Fibroblast of pulmonary artery (primary cell): ENCODE results near the gene CTNNA3.

ENCODE experiments used
- DNase-seq: peaks from one replicate; pipeline ENCODE4 v3.0.0-alpha.2; 2010; ENCODE audit warnings: low read depth
- H3K4me3 ChIP-seq: replicated peaks from 2 replicates; pipeline ENCODE4 v1.5.1; 2011; ENCODE audit warnings: low read depth, mild to moderate bottlenecking, control low read depth, low read length, moderate library complexity
- CTCF ChIP-seq: IDR thresholded peaks from 2 replicates; pipeline ENCODE4 v1.5.1; 2011; ENCODE audit warnings: mild to moderate bottlenecking, control low read depth, low read length, inconsistent platforms; ENCODE audit errors: missing control alignments

CTNNA3 gene

GRCh38 chr10:66746246-66746645 lies 949.7 kb downstream of the CTNNA3 start:
- DNase-seq = peak; percentile 16
- TF ChIP-seq CTCF = no peak
- H3K4me3 ChIP-seq = no peak overlapping the region

DNA sequence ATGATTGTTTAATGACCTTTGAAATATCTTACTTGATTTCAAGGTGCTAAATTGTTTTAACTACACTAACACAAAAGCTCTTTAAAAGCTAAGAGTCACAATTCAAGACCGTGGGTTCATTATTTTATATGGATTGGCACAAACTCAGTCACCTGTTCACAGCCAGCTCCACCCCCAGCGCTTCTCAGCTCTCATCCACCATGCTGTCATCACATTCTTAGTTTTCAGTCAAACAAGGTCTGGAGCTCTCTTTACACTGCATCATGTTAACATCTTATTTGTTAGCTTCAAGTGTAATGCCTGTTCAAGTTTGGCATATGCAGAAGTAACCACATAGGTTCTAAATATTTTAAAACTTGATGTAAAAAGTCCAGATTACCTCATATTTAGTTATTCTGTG lies 951.1 kb downstream of the CTNNA3 start:
- H3K4me3 ChIP-seq = no peak overlapping the region
- no peak for TF ChIP-seq CTCF
- DNase-seq = no peak

DNA sequence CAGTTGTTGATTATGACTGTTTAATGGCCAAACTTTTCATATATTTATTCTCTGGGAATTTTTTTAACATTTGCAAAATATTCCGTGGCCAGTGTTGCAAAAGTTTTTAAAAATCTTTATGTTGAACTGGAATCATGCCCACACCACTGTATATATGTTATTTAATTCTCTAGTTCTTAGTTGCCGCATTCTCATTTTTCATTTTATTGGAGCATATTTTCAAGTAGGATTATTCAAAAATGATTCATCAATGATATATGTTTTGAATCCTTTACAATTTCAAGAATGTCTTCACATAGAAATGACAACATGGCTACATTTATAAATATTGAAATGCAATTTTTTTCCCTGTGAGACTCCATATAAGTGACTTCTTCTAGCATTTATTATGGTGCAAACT lies 958.8 kb downstream of the CTNNA3 start:
- no peak for DNase-seq
- no peak overlapping the region for H3K4me3 ChIP-seq
- no peak for TF ChIP-seq CTCF

DNA sequence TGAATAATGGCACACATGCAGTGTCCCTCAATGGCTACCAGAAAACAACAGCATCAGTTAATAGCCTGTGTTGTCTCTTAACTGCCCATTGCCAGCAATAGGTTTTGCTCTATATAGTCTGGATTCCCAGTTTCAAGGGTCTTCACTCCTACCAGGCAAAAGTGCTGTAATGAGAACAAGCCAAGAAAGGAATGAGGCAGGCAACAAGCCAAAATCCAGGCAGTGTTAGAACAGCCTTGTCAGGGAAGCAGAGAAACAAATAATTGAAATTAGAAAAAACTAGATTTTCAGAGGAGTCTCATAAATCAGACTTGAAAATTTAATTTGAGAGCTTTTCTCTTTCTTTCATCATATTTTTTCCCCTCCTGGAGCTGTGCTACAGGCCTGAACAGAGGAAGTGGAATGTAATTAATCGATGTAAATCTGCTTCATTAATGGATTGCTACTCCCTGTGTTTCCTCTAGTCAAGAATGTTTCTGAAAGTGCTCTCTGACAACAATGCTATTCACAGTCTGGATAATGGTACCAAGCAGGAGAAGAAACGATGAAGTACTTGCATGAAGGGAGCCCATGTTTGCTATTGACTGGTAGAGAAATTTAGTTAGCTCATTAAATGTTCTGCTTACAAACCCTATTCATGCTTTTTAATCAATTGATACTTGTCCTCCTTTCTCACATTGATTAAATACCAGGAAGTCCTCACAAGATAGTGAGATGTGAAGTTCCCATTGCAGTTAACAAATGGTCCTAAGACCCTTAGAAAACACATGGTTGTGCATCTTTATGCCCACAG lies 972.2 kb downstream of the CTNNA3 start:
- H3K4me3 ChIP-seq = no peak overlapping the region
- no peak for DNase-seq
- no peak for TF ChIP-seq CTCF

DNA sequence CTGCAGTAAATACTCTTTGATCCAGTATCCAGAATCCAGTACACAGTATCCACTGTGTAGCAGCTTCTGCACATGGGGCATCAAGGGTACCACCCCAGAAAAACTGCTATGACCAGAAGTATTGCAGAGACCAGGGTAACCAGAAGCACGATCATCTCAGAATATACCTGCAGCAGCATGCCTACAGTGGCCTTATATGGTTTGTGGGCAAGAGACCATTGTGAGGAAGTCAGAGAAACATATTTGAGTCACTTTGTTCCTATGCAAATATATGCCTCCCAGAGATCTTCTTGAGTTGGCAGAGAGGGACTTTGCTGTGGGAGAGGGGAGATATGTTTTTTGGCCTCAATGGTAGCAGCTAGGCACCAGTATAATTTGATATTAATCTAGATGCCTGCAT lies 976.5 kb downstream of the CTNNA3 start:
- no peak for DNase-seq
- no peak for TF ChIP-seq CTCF
- H3K4me3 ChIP-seq = no peak overlapping the region

DNA sequence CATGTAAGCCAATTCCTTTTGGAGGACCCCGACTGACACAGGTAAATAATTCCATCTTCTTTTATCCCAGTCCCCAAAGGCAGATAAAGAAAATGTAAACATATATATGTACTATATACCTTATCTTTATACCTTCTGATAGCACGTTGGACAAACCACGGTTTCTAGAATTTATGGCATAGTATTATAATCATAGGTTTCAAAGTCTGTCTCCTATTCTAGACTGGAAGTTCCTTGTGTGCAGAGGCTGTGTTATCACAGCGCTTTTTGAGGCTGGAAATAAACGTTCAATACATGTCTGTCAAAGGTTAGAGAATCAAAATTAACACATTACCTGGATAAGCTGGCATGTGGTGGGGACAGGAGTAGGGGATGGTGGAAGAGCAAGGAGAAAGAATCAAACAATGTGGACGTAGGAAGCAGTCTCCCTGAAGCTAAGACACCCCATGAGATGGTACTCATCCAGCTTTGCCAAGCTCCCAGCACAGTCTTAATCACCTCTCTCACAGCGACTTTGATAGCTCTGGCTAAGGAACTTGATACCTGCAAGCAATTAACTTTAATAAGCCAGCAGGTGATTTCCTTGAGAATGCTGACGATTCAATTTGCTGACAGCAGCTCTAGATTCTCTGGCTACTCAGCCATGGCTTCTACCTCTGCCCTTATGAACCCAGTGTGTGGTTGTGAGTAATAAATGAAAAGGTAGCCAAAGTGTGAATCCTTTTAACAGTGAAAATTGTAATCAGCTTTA lies 978.6 kb downstream of the CTNNA3 start:
- no peak for TF ChIP-seq CTCF
- DNase-seq = no peak
- no peak overlapping the region for H3K4me3 ChIP-seq
